Keratinocyte (primary cell): ENCODE measurements around the gene SAMHD1.

Experiments
- CTCF ChIP-seq, 3 experiments: IDR thresholded peaks in 1 of 3; conservative IDR thresholded peaks in 1 of 3; optimal IDR thresholded peaks in 1 of 3; 2 replicates in 2 of 3; 3 replicates in 1 of 3; pipeline versions ENCODE3 to v1.5.1; 2011; ENCODE audit warnings: low read length in 3 of 3, mild to moderate bottlenecking in 3 of 3, moderate library complexity in 2 of 3, control low read depth in 1 of 3, inconsistent platforms in 1 of 3; ENCODE audit not compliant: insufficient read depth in 2 of 3; ENCODE audit errors: extremely low read depth in 1 of 3
- EZH2 ChIP-seq: IDR thresholded peaks from one replicate; pipeline ENCODE4 v1.6.1; 2012; ENCODE audit warnings: inconsistent platforms, mild to moderate bottlenecking, low read length, moderate library complexity

GRCh38 chr20:36856691-36857635 is 94.5 kb downstream of the SAMHD1 start:
- no peak for TF ChIP-seq CTCF (optimal IDR thresholded peaks at IDR 0.05 in 1 of 3, IDR thresholded peaks at IDR 0.05 in 1 of 3, conservative IDR thresholded peaks at IDR 0.05 in 1 of 3; ENCODE audit: extremely low read depth in 1 of 3, insufficient read depth in 2 of 3, low read length in 3 of 3)
- no peak for TF ChIP-seq EZH2
